ENCODE data around the gene CREG2. TPM values are rescaled to one million over a fixed set of nuclear protein-coding genes. Genes with fewer than 3 reads are reported as not detected.

Gene CREG2
- total and polyA plus RNA-seq, 2 experiments from 2014 or later: 0.15 to 0.22 TPM

GRCh38 chr2:101361522-101361921 is 25.8 kb downstream of the CREG2 start:
- no peaks in the 10 kb centered on the region for H3K36me3 ChIP-seq (ENCODE audit: low read depth)
- DNase-seq: peak; percentile 21
- no peak overlapping the region for H3K4me2 ChIP-seq (ENCODE audit: unreplicated experiment)
- no peak overlapping the region for H2AFZ ChIP-seq
- H3K79me2 ChIP-seq (ENCODE audit: insufficient read depth): no peaks in the 10 kb centered on the region
- no peaks in the 10 kb centered on the region for H4K20me1 ChIP-seq (ENCODE audit: insufficient read depth)
- H3K27me3 ChIP-seq (replicated peaks; ENCODE audit: insufficient read depth): no peaks in the 10 kb centered on the region
- 69 to 72% methylated on average over 2 of the region's 2 CpGs for WGBS, 2 experiments (ENCODE audit: low coverage in 1 of 2, low lambda C conversion rate in 2 of 2, missing lambda C conversion rate in 2 of 2)
- H3K4me3 ChIP-seq: no peak overlapping the region
- H3K4me1 ChIP-seq (ENCODE audit: insufficient read depth): peaks cover 10% of the 10 kb centered on the region
- in situ Hi-C loops (cut with MboI): no loop called here
- TF ChIP-seq EZH2 (IDR thresholded peaks at IDR 0.05; ENCODE audit: insufficient read depth, poor library complexity, severe bottlenecking) (no peak), EZH2phosphoT487 (IDR thresholded peaks at IDR 0.05; ENCODE audit: insufficient read depth, low read depth) (no peak)
- H3K9me3 ChIP-seq (ENCODE audit: low read depth): no peaks in the 10 kb centered on the region
- H3K9me2 ChIP-seq (ENCODE audit: insufficient read depth): no peaks in the 10 kb centered on the region
- no peak overlapping the region for H3K27ac ChIP-seq
- H3F3A ChIP-seq (ENCODE audit: insufficient read depth): no peaks in the 10 kb centered on the region
- no peak overlapping the region for H3K9ac ChIP-seq

GRCh38 chr2:101361121-101361520 is 26.2 kb downstream of the CREG2 start:
- no peaks in the 10 kb centered on the region for H3K27me3 ChIP-seq (replicated peaks; ENCODE audit: insufficient read depth)
- in situ Hi-C loops (cut with MboI): no loop called here
- no peak overlapping the region for H2AFZ ChIP-seq
- no peaks in the 10 kb centered on the region for H4K20me1 ChIP-seq (ENCODE audit: insufficient read depth)
- no peak overlapping the region for H3K4me3 ChIP-seq
- no peak for TF ChIP-seq EZH2 (IDR thresholded peaks at IDR 0.05; ENCODE audit: insufficient read depth, poor library complexity, severe bottlenecking)
- TF ChIP-seq EZH2phosphoT487 (IDR thresholded peaks at IDR 0.05; ENCODE audit: insufficient read depth, low read depth): no peak
- no peak overlapping the region for H3K4me2 ChIP-seq (ENCODE audit: unreplicated experiment)
- WGBS, 2 experiments (ENCODE audit: low coverage in 1 of 2, low lambda C conversion rate in 2 of 2, missing lambda C conversion rate in 2 of 2): 55 to 59% methylated on average over 4 of the region's 4 CpGs
- H3K9ac ChIP-seq: no peak overlapping the region
- H3K4me1 ChIP-seq (ENCODE audit: insufficient read depth): peaks cover 10% of the 10 kb centered on the region
- no peaks in the 10 kb centered on the region for H3K9me2 ChIP-seq (ENCODE audit: insufficient read depth)
- H3K36me3 ChIP-seq (ENCODE audit: low read depth): no peaks in the 10 kb centered on the region
- H3K27ac ChIP-seq: no peak overlapping the region
- no peaks in the 10 kb centered on the region for H3K79me2 ChIP-seq (ENCODE audit: insufficient read depth)
- no peak for DNase-seq
- H3K9me3 ChIP-seq (ENCODE audit: low read depth): no peaks in the 10 kb centered on the region
- no peaks in the 10 kb centered on the region for H3F3A ChIP-seq (ENCODE audit: insufficient read depth)

GRCh38 chr2:101360232-101360631 is 27.1 kb downstream of the CREG2 start:
- no peak overlapping the region for H3K4me3 ChIP-seq
- H3F3A ChIP-seq (ENCODE audit: insufficient read depth): no peaks in the 10 kb centered on the region
- TF ChIP-seq EZH2phosphoT487 (IDR thresholded peaks at IDR 0.05; ENCODE audit: insufficient read depth, low read depth) (no peak), EZH2 (IDR thresholded peaks at IDR 0.05; ENCODE audit: insufficient read depth, poor library complexity, severe bottlenecking) (no peak)
- H3K9me3 ChIP-seq (ENCODE audit: low read depth): no peaks in the 10 kb centered on the region
- H3K9ac ChIP-seq: no peak overlapping the region
- H2AFZ ChIP-seq: no peak overlapping the region
- 56 to 61% methylated on average over 4 of the region's 4 CpGs for WGBS, 2 experiments (ENCODE audit: low coverage in 1 of 2, low lambda C conversion rate in 2 of 2, missing lambda C conversion rate in 2 of 2)
- in situ Hi-C loops (cut with MboI): no loop called here
- H3K4me1 ChIP-seq (ENCODE audit: insufficient read depth): peaks cover 10% of the 10 kb centered on the region
- H3K79me2 ChIP-seq (ENCODE audit: insufficient read depth): no peaks in the 10 kb centered on the region
- no peaks in the 10 kb centered on the region for H3K27me3 ChIP-seq (replicated peaks; ENCODE audit: insufficient read depth)
- H3K27ac ChIP-seq: no peak overlapping the region
- H3K36me3 ChIP-seq (ENCODE audit: low read depth): no peaks in the 10 kb centered on the region
- H3K9me2 ChIP-seq (ENCODE audit: insufficient read depth): no peaks in the 10 kb centered on the region
- no peak overlapping the region for H3K4me2 ChIP-seq (ENCODE audit: unreplicated experiment)
- H4K20me1 ChIP-seq (ENCODE audit: insufficient read depth): no peaks in the 10 kb centered on the region
- peak; percentile 14 for DNase-seq

- Histone ChIP-seq H3K9me3 (ENCODE audit: low read depth) (no peaks in the 10 kb centered on the region), H3K27ac (no peak overlapping the region), H2AFZ (no peak overlapping the region), H3K4me2 (ENCODE audit: unreplicated experiment) (no peak overlapping the region), H3K4me1 (ENCODE audit: insufficient read depth) (peaks cover 10% of the 10 kb centered on the region), H4K20me1 (ENCODE audit: insufficient read depth) (no peaks in the 10 kb centered on the region), H3K9ac (no peak overlapping the region), H3K27me3 (replicated peaks; ENCODE audit: insufficient read depth) (no peaks in the 10 kb centered on the region), H3K36me3 (ENCODE audit: low read depth) (no peaks in the 10 kb centered on the region), H3K9me2 (ENCODE audit: insufficient read depth) (no peaks in the 10 kb centered on the region), H3K79me2 (ENCODE audit: insufficient read depth) (no peaks in the 10 kb centered on the region), H3F3A (ENCODE audit: insufficient read depth) (no peaks in the 10 kb centered on the region), H3K4me3 (no peak overlapping the region)
- WGBS, 2 experiments (ENCODE audit: low coverage in 1 of 2, low lambda C conversion rate in 2 of 2, missing lambda C conversion rate in 2 of 2): 86 to 91% methylated on average over 7 of the region's 7 CpGs
- TF ChIP-seq EZH2phosphoT487 (IDR thresholded peaks at IDR 0.05; ENCODE audit: insufficient read depth, low read depth): no peak
- TF ChIP-seq EZH2 (IDR thresholded peaks at IDR 0.05; ENCODE audit: insufficient read depth, poor library complexity, severe bottlenecking): no peak
- no peak for DNase-seq
- in situ Hi-C loops (cut with MboI): no loop called here
These were observed 27.8 kb downstream of the CREG2 start for GRCh38 chr2:101359410-101359954.

GRCh38 chr2:101357376-101357775 is 29.9 kb downstream of the CREG2 start:
- Histone ChIP-seq H3K36me3 (ENCODE audit: low read depth) (no peaks in the 10 kb centered on the region), H3K27ac (no peak overlapping the region), H3K79me2 (ENCODE audit: insufficient read depth) (no peaks in the 10 kb centered on the region), H3K4me1 (ENCODE audit: insufficient read depth) (peaks cover 10% of the 10 kb centered on the region), H3K4me2 (ENCODE audit: unreplicated experiment) (no peak overlapping the region), H2AFZ (no peak overlapping the region), H3F3A (ENCODE audit: insufficient read depth) (no peaks in the 10 kb centered on the region), H3K9me2 (ENCODE audit: insufficient read depth) (no peaks in the 10 kb centered on the region), H3K27me3 (replicated peaks; ENCODE audit: insufficient read depth) (no peaks in the 10 kb centered on the region), H3K4me3 (no peak overlapping the region), H3K9ac (no peak overlapping the region), H3K9me3 (ENCODE audit: low read depth) (no peaks in the 10 kb centered on the region), H4K20me1 (ENCODE audit: insufficient read depth) (no peaks in the 10 kb centered on the region)
- TF ChIP-seq EZH2phosphoT487 (IDR thresholded peaks at IDR 0.05; ENCODE audit: insufficient read depth, low read depth): no peak
- TF ChIP-seq EZH2 (IDR thresholded peaks at IDR 0.05; ENCODE audit: insufficient read depth, poor library complexity, severe bottlenecking): no peak
- DNase-seq: peak; percentile 78
- in situ Hi-C loops (cut with MboI): no loop called here

Measured in GM23248 (cell line).